CD4-positive, alpha-beta T cell treated with Interleukin-4 for 1 hour (primary cell): ENCODE results near the gene ICA1L.

Source experiments
- DNase-seq, 2 donors: peaks; one replicate each; pipeline ENCODE4 v3.0.0-alpha.2; 2020 to 2022

ICA1L gene

GRCh38 chr2:202723746-202724145 lies 147.8 kb downstream of the ICA1L start:
- no peak for DNase-seq
